Lung (tissue), 12 donors: ENCODE measurements around the gene ARHGEF4. TPM values are rescaled to one million over a fixed set of nuclear protein-coding genes. Genes with fewer than 3 reads are reported as not detected.

Source experiments
- ATAC-seq: fragments of 200-7000 bp; cut with Tn5 transposase; one replicate; pipeline ENCODE4 v1.9.1; 2020; ENCODE audit warnings: moderate number of reproducible peaks; ENCODE audit not compliant: insufficient read depth, low FRiP score
- DNase-seq, 3 donors: peaks; one replicate each; pipeline ENCODE4 v3.0.0-alpha.2; 2013 to 2017
- H3K27ac ChIP-seq, 2 donors: one replicate each; pipeline ENCODE4 v1.5.1; 2013; ENCODE audit warnings: mild to moderate bottlenecking in 2 of 2, moderate library complexity in 2 of 2, control low read depth in 1 of 2, inconsistent platforms in 1 of 2, low read depth in 1 of 2, low read length in 1 of 2
- H3K27me3 ChIP-seq, 3 donors: one replicate each; pipeline ENCODE4 v1.5.1; 2013; ENCODE audit warnings: low read length in 2 of 3; ENCODE audit not compliant: control insufficient read depth in 3 of 3, insufficient read depth in 3 of 3
- H3K36me3 ChIP-seq, 4 donors: one replicate each; pipeline ENCODE4 v1.5.1; 2013; ENCODE audit warnings: low read length in 4 of 4, mild to moderate bottlenecking in 1 of 4, moderate library complexity in 1 of 4; ENCODE audit not compliant: control insufficient read depth in 4 of 4, insufficient read depth in 4 of 4
- H3K4me1 ChIP-seq, 5 donors: one replicate each; pipeline ENCODE4 v1.5.1; 2013; ENCODE audit warnings: low read length in 5 of 5, mild to moderate bottlenecking in 2 of 5, moderate library complexity in 1 of 5; ENCODE audit not compliant: control insufficient read depth in 5 of 5, insufficient read depth in 5 of 5
- H3K4me3 ChIP-seq: one replicate; pipeline ENCODE4 v1.5.1; 2013; ENCODE audit warnings: mild to moderate bottlenecking, control low read depth, moderate library complexity
- H3K9ac ChIP-seq, 2 donors: one replicate each; pipeline ENCODE4 v1.5.1; 2013; ENCODE audit warnings: low read length in 2 of 2, control low read depth in 1 of 2; ENCODE audit not compliant: insufficient read depth in 1 of 2
- H3K9me3 ChIP-seq, 4 donors: one replicate each; pipeline ENCODE4 v1.5.1; 2013; ENCODE audit warnings: low read length in 3 of 4, mild to moderate bottlenecking in 1 of 4, moderate library complexity in 1 of 4; ENCODE audit not compliant: control insufficient read depth in 4 of 4, insufficient read depth in 3 of 4
- WGBS, 2 donors: extraction: QIAGEN DNeasy Blood & Tissue Kit; methylation state at CpG; one replicate each; pipeline ENCODE4 v1.1.7; 2013; 5-methylcytosine and 5-hydroxymethylcytosine counted together
- polyA plus RNA-seq, 2 donors: library from polyadenylated mRNA; stranded (reverse); fragments of 200-250 nt; gene quantifications; one replicate each; pipeline ENCODE4 v1.2.1, GENCODE V29; 2013
- total RNA-seq, 2 donors: library from RNA; depleted of rRNA in 1 of 2; stranded (reverse); fragments of >200 nt in 1 of 2; gene quantifications; one replicate each; pipeline ENCODE4 v1.2.1, GENCODE V29; 2014 to 2021
- TF ChIP-seq, protein P1 (sequence below): IDR thresholded peaks from 2 replicates; pipeline ENCODE4 v1.5.1; 2012; ENCODE audit warnings: mild to moderate bottlenecking; ENCODE audit errors: control extremely low read depth, extremely low read depth
- donor health status: control.
- donor health status: control.
- donor health status: Bipolar disorder and iron deficiency.
- donor health status: healthy.
- donor health status: DM: yes; HTN: yes; CAD: no.

ARHGEF4 gene
- total and polyA plus RNA-seq, 4 donors: 1.8 to 15.9 (median 6.9) TPM

DNA sequence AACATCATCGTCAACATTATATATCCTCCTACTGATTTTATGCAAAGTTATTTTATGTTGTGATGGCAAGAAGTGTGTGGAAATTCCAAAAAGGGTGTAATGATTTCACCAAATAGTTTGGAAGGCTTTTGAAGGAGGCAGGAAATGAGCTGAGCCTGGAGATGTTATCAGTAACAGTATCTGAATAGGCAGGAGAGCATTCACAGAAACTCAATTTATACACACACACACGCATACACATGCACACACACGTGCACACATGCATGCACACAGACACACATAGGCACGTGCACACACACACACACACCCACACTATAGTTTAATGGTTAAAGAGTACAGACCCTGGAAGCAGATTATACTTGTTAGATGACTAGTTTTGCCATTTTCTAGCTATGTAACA lies 47.3 kb downstream of the ARHGEF4 start:
- Histone ChIP-seq H3K27ac (no peak overlapping the region), H3K27me3 (no peaks in the 10 kb centered on the region), H3K4me3 (no peak overlapping the region), H3K9me3 (peaks cover 0 to 8% (median 0%) of the 10 kb centered on the region in 4 donors), H3K36me3 (no peaks in the 10 kb centered on the region), H3K9ac (no peak overlapping the region), H3K4me1 (peaks cover 0 to 2% (median 0%) of the 10 kb centered on the region in 5 donors)
- 73 to 74% methylated on average over 4 of the region's 4 CpGs for WGBS, 2 donors
- DNase-seq: no peak
- no peak for ATAC-seq
- TF ChIP-seq, protein P1, sequence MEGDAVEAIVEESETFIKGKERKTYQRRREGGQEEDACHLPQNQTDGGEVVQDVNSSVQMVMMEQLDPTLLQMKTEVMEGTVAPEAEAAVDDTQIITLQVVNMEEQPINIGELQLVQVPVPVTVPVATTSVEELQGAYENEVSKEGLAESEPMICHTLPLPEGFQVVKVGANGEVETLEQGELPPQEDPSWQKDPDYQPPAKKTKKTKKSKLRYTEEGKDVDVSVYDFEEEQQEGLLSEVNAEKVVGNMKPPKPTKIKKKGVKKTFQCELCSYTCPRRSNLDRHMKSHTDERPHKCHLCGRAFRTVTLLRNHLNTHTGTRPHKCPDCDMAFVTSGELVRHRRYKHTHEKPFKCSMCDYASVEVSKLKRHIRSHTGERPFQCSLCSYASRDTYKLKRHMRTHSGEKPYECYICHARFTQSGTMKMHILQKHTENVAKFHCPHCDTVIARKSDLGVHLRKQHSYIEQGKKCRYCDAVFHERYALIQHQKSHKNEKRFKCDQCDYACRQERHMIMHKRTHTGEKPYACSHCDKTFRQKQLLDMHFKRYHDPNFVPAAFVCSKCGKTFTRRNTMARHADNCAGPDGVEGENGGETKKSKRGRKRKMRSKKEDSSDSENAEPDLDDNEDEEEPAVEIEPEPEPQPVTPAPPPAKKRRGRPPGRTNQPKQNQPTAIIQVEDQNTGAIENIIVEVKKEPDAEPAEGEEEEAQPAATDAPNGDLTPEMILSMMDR: no peak

- Histone ChIP-seq H3K4me3 (no peak overlapping the region), H3K27me3 (no peaks in the 10 kb centered on the region), H3K9me3 (peaks cover 0 to 8% (median 0%) of the 10 kb centered on the region in 4 donors), H3K36me3 (no peaks in the 10 kb centered on the region), H3K4me1 (peaks cover 0 to 2% (median 0%) of the 10 kb centered on the region in 5 donors), H3K27ac (no peak overlapping the region), H3K9ac (no peak overlapping the region)
- ATAC-seq (no peak), DNase-seq (no peak)
- TF ChIP-seq, protein P1: no peak
- 79 to 90% methylated on average over 7 of the region's 7 CpGs for WGBS, 2 donors
Measured at GRCh38 chr2:130884503-130884902, 47.8 kb downstream of the ARHGEF4 start.

DNA sequence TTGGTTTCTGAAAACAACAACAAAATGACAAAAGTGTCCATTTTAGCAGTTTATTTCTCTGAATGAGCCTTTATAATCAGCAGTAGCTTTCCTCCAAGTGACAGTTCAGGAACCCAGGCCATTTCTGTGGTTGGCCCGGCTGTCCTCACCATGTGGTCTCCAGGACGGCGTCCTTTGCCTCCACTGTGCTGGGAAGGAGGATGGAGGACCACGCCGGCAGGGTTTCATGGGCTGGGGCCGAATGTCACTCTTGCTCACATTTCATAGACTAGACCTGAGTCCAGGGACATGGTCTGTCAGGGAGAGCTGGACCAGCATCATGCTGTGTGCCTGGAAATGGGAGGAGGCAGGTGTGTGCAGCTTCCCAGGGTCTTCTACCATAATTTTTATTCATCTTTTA lies 50.9 kb downstream of the ARHGEF4 start:
- no peak for DNase-seq
- Histone ChIP-seq H3K27me3 (no peaks in the 10 kb centered on the region), H3K9me3 (no peaks in the 10 kb centered on the region), H3K27ac (no peak overlapping the region), H3K4me3 (no peak overlapping the region), H3K9ac (no peak overlapping the region), H3K36me3 (no peaks in the 10 kb centered on the region), H3K4me1 (no peaks in the 10 kb centered on the region)
- WGBS, 2 donors: 90% methylated on average over 6 of the region's 6 CpGs
- no peak for ATAC-seq
- TF ChIP-seq, protein P1: no peak
